Measurements from ENCODE around the gene HRH2.
"Not testable (repeated sequence)": the region's sequence is repeated elsewhere in the genome, so short reads cannot be mapped to it uniquely, and the experiment has no call there.

Gene HRH2

GRCh38 chr5:175657593-175658271 is at the start of gene HRH2:
Gene HRH2 (plus strand): TSS chr5:175658071. CDS start chr5:175683234, 25,163 bp downstream.
- peak in 28 of 58 donors; percentile 13 to 63 (median 35) for DNase-seq

- peak in 8 of 58 donors; percentile 4 to 55 (median 27) for DNase-seq
These were observed 48.3 kb upstream of the HRH2 start for GRCh38 chr5:175609526-175609925.

- peak in 11 of 58 donors; percentile 8 to 56 (median 23) for DNase-seq
These were observed 47.5 kb upstream of the HRH2 start for GRCh38 chr5:175610381-175610780.

- DNase-seq, result no peak
These were observed 47.0 kb upstream of the HRH2 start for GRCh38 chr5:175610898-175611297.

GRCh38 chr5:175614223-175614815 is 43.6 kb upstream of the HRH2 start:
- no peak for DNase-seq

- no peak for DNase-seq
These were observed 43.0 kb upstream of the HRH2 start for GRCh38 chr5:175614861-175615260.

- peak in 2 of 58 donors; percentile 48 to 51 for DNase-seq
These were observed 41.8 kb upstream of the HRH2 start for GRCh38 chr5:175616083-175616482.

GRCh38 chr5:175616527-175616926 is 41.3 kb upstream of the HRH2 start:
- DNase-seq, result not testable (repeated sequence)

- no peak for DNase-seq
These were observed 40.4 kb upstream of the HRH2 start for GRCh38 chr5:175617447-175617846.

- DNase-seq, result no peak
These were observed 37.3 kb upstream of the HRH2 start for GRCh38 chr5:175620527-175620926.

- DNase-seq, result no peak
These were observed 35.9 kb upstream of the HRH2 start for GRCh38 chr5:175621971-175622370.

GRCh38 chr5:175623088-175623487 is 34.8 kb upstream of the HRH2 start:
- DNase-seq, result no peak

- no peak for DNase-seq
These were observed 33.6 kb upstream of the HRH2 start for GRCh38 chr5:175624316-175624715.

GRCh38 chr5:175627005-175627404 is 30.9 kb upstream of the HRH2 start:
- DNase-seq, result peak in 4 of 58 donors; percentile 9 to 23 (median 14)

- DNase-seq, result no peak
These were observed 30.1 kb upstream of the HRH2 start for GRCh38 chr5:175627739-175628138.

- no peak for DNase-seq
These were observed 29.2 kb upstream of the HRH2 start for GRCh38 chr5:175628668-175629067.

GRCh38 chr5:175629261-175629660 is 28.6 kb upstream of the HRH2 start:
- DNase-seq, result no peak

GRCh38 chr5:175629793-175630192 is 28.1 kb upstream of the HRH2 start:
- no peak for DNase-seq

GRCh38 chr5:175635854-175636584 is 21.9 kb upstream of the HRH2 start:
- no peak for DNase-seq

GRCh38 chr5:175638305-175638704 is 19.6 kb upstream of the HRH2 start:
- DNase-seq, result no peak

GRCh38 chr5:175640106-175640775 is 17.6 kb upstream of the HRH2 start:
- no peak for DNase-seq

- no peak for DNase-seq
These were observed 14.9 kb upstream of the HRH2 start for GRCh38 chr5:175642998-175643397.
